A172 (cell line): ENCODE measurements around the gene MYO7A. TPM values are rescaled to one million over a fixed set of nuclear protein-coding genes. Genes with fewer than 3 reads are reported as not detected.

Source experiments
- DNase-seq: peaks from one replicate; pipeline ENCODE4 v3.0.0-alpha.2; 2015; ENCODE audit warnings: low spot score
- total RNA-seq: library from RNA; depleted of rRNA; stranded (reverse); fragments of >200 nt; shearing (Covaris generic); gene quantifications from 2 replicates; pipeline ENCODE4 v1.2.3, GENCODE V29; 2014

MYO7A gene
- total RNA-seq, 1 experiment from 2014 or later: not detected

- no peak for DNase-seq
Observed at GRCh38 chr11:77146261-77147035, 18.4 kb downstream of the MYO7A start.

GRCh38 chr11:77147036-77147315 lies 18.9 kb downstream of the MYO7A start:
- no peak for DNase-seq

GRCh38 chr11:77147668-77148321 lies 19.7 kb downstream of the MYO7A start:
- no peak for DNase-seq

- DNase-seq: no peak
Observed at GRCh38 chr11:77148963-77149715, 21.1 kb downstream of the MYO7A start.

- no peak for DNase-seq
Observed at GRCh38 chr11:77149716-77150392, 21.8 kb downstream of the MYO7A start.

GRCh38 chr11:77150836-77151235 lies 22.8 kb downstream of the MYO7A start:
- no peak for DNase-seq

- DNase-seq: no peak
Observed at GRCh38 chr11:77151804-77152509, 23.9 kb downstream of the MYO7A start.

GRCh38 chr11:77152846-77153245 lies 24.8 kb downstream of the MYO7A start:
- peak; percentile 12 for DNase-seq

- no peak for DNase-seq
Observed at GRCh38 chr11:77153276-77154185, 25.5 kb downstream of the MYO7A start.

- DNase-seq: no peak
Observed at GRCh38 chr11:77154381-77155081, 26.5 kb downstream of the MYO7A start.

GRCh38 chr11:77155082-77155475 lies 27.0 kb downstream of the MYO7A start:
- DNase-seq: no peak

GRCh38 chr11:77155556-77156130 lies 27.6 kb downstream of the MYO7A start:
- DNase-seq: no peak

GRCh38 chr11:77156396-77157195 lies 28.6 kb downstream of the MYO7A start:
- no peak for DNase-seq

- no peak for DNase-seq
Observed at GRCh38 chr11:77158041-77158695, 30.1 kb downstream of the MYO7A start.

GRCh38 chr11:77159219-77159936 lies 31.3 kb downstream of the MYO7A start:
- DNase-seq: no peak

GRCh38 chr11:77159937-77160495 lies 32.0 kb downstream of the MYO7A start:
- no peak for DNase-seq

- DNase-seq: no peak
Observed at GRCh38 chr11:77163271-77163670, 35.2 kb downstream of the MYO7A start.
